AG09309 (cell line): ENCODE measurements around the gene DENND1C.

Experiments used
- DNase-seq: peaks from one replicate; pipeline ENCODE4 v3.0.0-alpha.2; 2010; ENCODE audit warnings: low read depth
- H3K4me3 ChIP-seq: 2 replicates; pipeline ENCODE4 v1.5.1; 2011; ENCODE audit warnings: mild to moderate bottlenecking, low read depth, low read length, moderate library complexity; ENCODE audit not compliant: control insufficient read depth
- CTCF ChIP-seq: IDR thresholded peaks from 2 replicates; pipeline ENCODE4 v1.5.1; 2011; ENCODE audit warnings: mild to moderate bottlenecking, low read depth, low read length, inconsistent platforms; ENCODE audit not compliant: insufficient read depth, control insufficient read depth; ENCODE audit errors: missing control alignments

Gene DENND1C

GRCh38 chr19:6423499-6424194 is 57.9 kb downstream of the DENND1C start:
- peak overlapping the region; percentile 98 for H3K4me3 ChIP-seq
- no peak for DNase-seq
- no peak for TF ChIP-seq CTCF

DNA sequence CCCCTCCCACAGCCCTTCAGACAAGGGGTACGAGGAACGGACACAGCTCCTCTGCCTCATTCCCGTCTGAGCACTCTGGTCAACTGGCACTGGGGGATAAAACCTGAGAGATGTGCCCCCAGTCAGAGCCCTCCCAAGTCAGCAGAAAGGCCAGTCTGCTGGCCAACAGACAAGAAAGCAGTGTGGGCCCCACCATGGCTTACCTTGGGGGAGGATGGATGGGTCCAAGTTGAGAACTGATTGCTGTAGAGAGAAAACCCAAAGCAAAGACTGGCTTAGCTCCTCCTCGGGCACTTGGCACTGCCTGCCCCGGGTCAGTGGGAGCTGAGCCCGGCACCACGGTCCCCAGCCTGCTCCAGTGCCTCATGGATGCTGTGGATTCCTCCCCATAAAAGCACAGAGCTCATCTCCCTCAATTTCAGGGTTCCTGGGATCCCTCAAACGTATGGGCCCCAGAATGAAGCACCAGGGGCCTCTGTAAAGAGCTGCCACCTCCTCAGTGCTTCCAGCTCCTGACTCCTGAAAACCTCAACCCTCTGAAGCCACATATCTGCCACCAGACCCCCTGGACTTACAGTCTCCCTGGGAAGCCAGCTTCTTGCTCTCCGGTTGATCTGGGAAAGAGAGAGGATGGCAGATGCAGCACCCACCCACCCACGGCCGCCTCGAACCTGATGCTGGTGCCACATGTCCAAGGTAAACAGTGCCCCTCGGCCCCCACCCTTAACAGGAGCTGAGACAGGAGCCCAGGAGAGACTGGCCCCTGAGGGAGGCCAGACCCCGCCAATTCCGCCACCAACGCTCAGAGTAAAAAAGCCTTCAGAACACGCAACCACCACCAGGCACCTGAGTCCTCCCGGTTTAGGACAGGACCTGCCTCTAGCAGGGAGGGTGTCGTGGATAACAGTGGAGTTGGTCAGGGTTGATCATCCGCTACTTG is 60.2 kb downstream of the DENND1C start:
- TF ChIP-seq CTCF, result no peak
- H3K4me3 ChIP-seq, result no peak overlapping the region
- DNase-seq, result no peak

- H3K4me3 ChIP-seq, result no peak overlapping the region
- DNase-seq, result no peak
- TF ChIP-seq CTCF, result no peak
These were observed 63.0 kb downstream of the DENND1C start for GRCh38 chr19:6418562-6418932.

- no peak overlapping the region for H3K4me3 ChIP-seq
- DNase-seq, result no peak
- peak; percentile 57 for TF ChIP-seq CTCF
These were observed 63.6 kb downstream of the DENND1C start for GRCh38 chr19:6417713-6418561.
